ENCODE data around the gene CTPS1. TPM values are rescaled to one million over a fixed set of nuclear protein-coding genes. Genes with fewer than 3 reads are reported as not detected.

Gene CTPS1
- total RNA-seq, 1 experiment from 2014 or later = 66.4 TPM

- H3K27ac ChIP-seq (ENCODE audit: low read depth, low read length) = no peak overlapping the region
- H2AFZ ChIP-seq (ENCODE audit: low read depth, low read length, poor library complexity, severe bottlenecking) = peak overlapping the region; percentile 90
- ChIA-PET POLR2A (interaction anchor here (3.2 kb wide), 1 partner anchor 90 kb away, joined by 14 read pairs; the partner anchor contains the start of gene CITED4), RAD21 (ENCODE audit: low non-redundant PET in 1 of 2, low total read pairs in 2 of 2, uncharacterized antibody in 2 of 2, unreplicated experiment in 2 of 2) (interaction anchor here (0.7 to 1.6 kb wide), 9 partner anchors 51 to 178 kb away, joined by 3 to 11 read pairs (median 7); partner anchors contain the start of gene CITED4 (in 2 of the 2)), CTCF (interaction anchor here (0.6 to 10.2 kb wide), 17 partner anchors 10 to 421 kb away, joined by 3 to 202 read pairs (median 4); partner anchors contain the start of genes CITED4, CTPS1 and ZNF684)
- H3K4me2 ChIP-seq (ENCODE audit: low read length) = no peak overlapping the region
- H3K36me3 ChIP-seq (ENCODE audit: control insufficient read depth in 1 of 2, insufficient read depth in 2 of 2, low read length in 2 of 2) = no peaks in the 10 kb centered on the region
- H3K4me3 ChIP-seq (replicated peaks in 1 of 2; ENCODE audit: low read depth in 1 of 2, low read length in 2 of 2) = no peak overlapping the region
- H3K79me2 ChIP-seq (ENCODE audit: insufficient read depth, low read length) = no peaks in the 10 kb centered on the region
- DNase-seq (ENCODE audit: low read depth, low spot score) = no peak
- intact Hi-C loops (cut with micrococcal nuclease) = loop anchor here (1.0 to 5.0 kb wide), 4 partner anchors 91 to 341 kb away; partner anchors contain the start of gene CITED4
- H3K9me2 ChIP-seq (ENCODE audit: insufficient read depth) = no peaks in the 10 kb centered on the region
- no peak for ATAC-seq
- no peak for TF ChIP-seq SP1 (IDR thresholded peaks at IDR 0.05; ENCODE audit: low read depth)
- no peak for TF ChIP-seq TCF7L2 (IDR thresholded peaks at IDR 0.05; ENCODE audit: borderline replicate concordance, extremely low read depth, insufficient read depth, insufficient read length)
- no peak for TF ChIP-seq SIN3A (IDR thresholded peaks at IDR 0.05; ENCODE audit: low read depth)
- TF ChIP-seq EZH2phosphoT487 (IDR thresholded peaks at IDR 0.05; ENCODE audit: borderline replicate concordance) = no peak
- no peak for TF ChIP-seq JUND (IDR thresholded peaks at IDR 0.05)
- no peak for TF ChIP-seq SRF (IDR thresholded peaks at IDR 0.05; ENCODE audit: low read depth)
- no peaks in the 10 kb centered on the region for H3K9me3 ChIP-seq (ENCODE audit: control insufficient read depth in 1 of 2, insufficient read depth in 1 of 2, low read depth in 1 of 2, low read length in 2 of 2)
- H3K27me3 ChIP-seq (ENCODE audit: insufficient read depth, low read length) = no peaks in the 10 kb centered on the region
- no peaks in the 10 kb centered on the region for H4K20me1 ChIP-seq (ENCODE audit: insufficient read depth)
- no peak overlapping the region for H3K9ac ChIP-seq (ENCODE audit: low read length)
- no TSS peak for BruUV-seq (replicated peaks)
- H3K4me1 ChIP-seq (ENCODE audit: control insufficient read depth in 1 of 2, insufficient read depth in 2 of 2, low read length in 2 of 2) = peaks cover 0 to 28% of the 10 kb centered on the region in 2 experiments; a peak in 2 of 4 replicates
These were observed 26.7 kb upstream of the CTPS1 start for GRCh38 chr1:40952744-40953315.

GRCh38 chr1:40954626-40955025 lies 24.9 kb upstream of the CTPS1 start:
- Histone ChIP-seq H3K79me2 (ENCODE audit: insufficient read depth, low read length) (no peaks in the 10 kb centered on the region), H3K4me3 (replicated peaks in 1 of 2; ENCODE audit: low read depth in 1 of 2, low read length in 2 of 2) (no peak overlapping the region), H2AFZ (ENCODE audit: low read depth, low read length, poor library complexity, severe bottlenecking) (no peak overlapping the region), H3K27ac (ENCODE audit: low read depth, low read length) (no peak overlapping the region), H3K4me1 (ENCODE audit: control insufficient read depth in 1 of 2, insufficient read depth in 2 of 2, low read length in 2 of 2) (peaks cover 0 to 18% of the 10 kb centered on the region in 2 experiments; a peak in 1 of 4 replicates), H3K9ac (ENCODE audit: low read length) (no peak overlapping the region), H3K9me3 (ENCODE audit: control insufficient read depth in 1 of 2, insufficient read depth in 1 of 2, low read depth in 1 of 2, low read length in 2 of 2) (no peaks in the 10 kb centered on the region), H3K36me3 (ENCODE audit: control insufficient read depth in 1 of 2, insufficient read depth in 2 of 2, low read length in 2 of 2) (no peaks in the 10 kb centered on the region), H3K4me2 (ENCODE audit: low read length) (no peak overlapping the region), H3K9me2 (ENCODE audit: insufficient read depth) (no peaks in the 10 kb centered on the region), H4K20me1 (ENCODE audit: insufficient read depth) (no peaks in the 10 kb centered on the region), H3K27me3 (ENCODE audit: insufficient read depth, low read length) (no peaks in the 10 kb centered on the region)
- DNase-seq (ENCODE audit: low read depth, low spot score) (no peak), ATAC-seq (no peak)
- no TSS peak for BruUV-seq (replicated peaks)
- CTCF ChIA-PET = interaction anchor here (1.1 to 10.2 kb wide), 2 partner anchors 92 to 104 kb away, joined by 4 to 202 read pairs; partner anchors contain the start of gene CITED4
- intact Hi-C loops (cut with micrococcal nuclease) = loop anchor here (5.0 kb wide), 1 partner anchor 342 kb away; no protein-coding TSS in a partner anchor
- POLR2A ChIA-PET = no interaction called here
- TF ChIP-seq YY1 (IDR thresholded peaks at IDR 0.05; ENCODE audit: extremely low read depth, insufficient replicate concordance, low read depth, low read length) (no peak), SRF (IDR thresholded peaks at IDR 0.05; ENCODE audit: low read depth) (no peak), POLR2A (IDR thresholded peaks at IDR 0.05; ENCODE audit: borderline replicate concordance, extremely low read depth, insufficient read depth, insufficient read length) (no peak), EZH2phosphoT487 (IDR thresholded peaks at IDR 0.05; ENCODE audit: borderline replicate concordance) (no peak), RAD21 (IDR thresholded peaks at IDR 0.05; ENCODE audit: low read depth) (no peak), ZFX (IDR thresholded peaks at IDR 0.05) (no peak), CEBPB (IDR thresholded peaks at IDR 0.05; ENCODE audit: low read depth) (no peak), SP1 (IDR thresholded peaks at IDR 0.05; ENCODE audit: low read depth) (no peak), JUND (IDR thresholded peaks at IDR 0.05) (no peak), ZBTB33 (IDR thresholded peaks at IDR 0.05; ENCODE audit: extremely low read depth, insufficient replicate concordance, low read length) (no peak), ELF1 (IDR thresholded peaks at IDR 0.05; ENCODE audit: borderline replicate concordance, low read depth) (no peak), ATF3 (IDR thresholded peaks at IDR 0.05) (no peak), POLR2AphosphoS5 (IDR thresholded peaks at IDR 0.05; ENCODE audit: low read depth, low read length) (no peak), FOSL1 (IDR thresholded peaks at IDR 0.05; ENCODE audit: low read depth) (no peak), TCF7L2 (IDR thresholded peaks at IDR 0.05; ENCODE audit: borderline replicate concordance, extremely low read depth, insufficient read depth, insufficient read length) (no peak), MAX (IDR thresholded peaks at IDR 0.05) (no peak)
- RAD21 ChIA-PET (ENCODE audit: low non-redundant PET in 1 of 2, low total read pairs in 2 of 2, uncharacterized antibody in 2 of 2, unreplicated experiment in 2 of 2) = interaction anchor here in 1 of 2 experiments (0.7 kb wide), 1 partner anchor 93 kb away, joined by 3 read pairs; the partner anchor contains the start of gene CITED4
